HEK293T (cell line): ENCODE results near the gene RDH13.
"Not testable (repeated sequence)": the region's sequence is repeated elsewhere in the genome, so short reads cannot be mapped to it uniquely, and the experiment has no call there.

ENCODE experiments used
- CTCF ChIA-PET: fragments of 350-600 bp; formaldehyde crosslinking; extraction: SDS; loops from one replicate; lab custom pipeline; 2021; ENCODE audit warnings: antibody characterized with exemption, inconsistent platforms; lab: Yijun Ruan, JAX
- POLR2A ChIA-PET: fragments of 350-600 bp; formaldehyde crosslinking; extraction: SDS; loops from one replicate; lab custom pipeline; 2020; ENCODE audit warnings: antibody characterized with exemption, inconsistent platforms; lab: Yijun Ruan, JAX
- DNase-seq: peaks from one replicate; pipeline ENCODE4 v3.0.0; 2012; ENCODE audit warnings: mixed read lengths; ENCODE audit errors: extremely low spot score
- ARNT ChIP-seq: fragments of 450-650 bp; IDR thresholded peaks from 2 replicates; pipeline ENCODE4 v1.6.1; 2017; ENCODE audit warnings: mild to moderate bottlenecking
- BHLHE40 ChIP-seq: fragments of 450-650 bp; IDR thresholded peaks from 2 replicates; pipeline ENCODE4 v1.6.1; 2016; ENCODE audit warnings: mild to moderate bottlenecking, moderate library complexity, borderline replicate concordance
- CTBP1 ChIP-seq: fragments of 450-650 bp; IDR thresholded peaks from 2 replicates; pipeline ENCODE4 v1.6.1; 2016; ENCODE audit warnings: borderline replicate concordance
- ELF4 ChIP-seq: fragments of 450-650 bp; IDR thresholded peaks from 2 replicates; pipeline ENCODE4 v1.6.1; 2017; ENCODE audit warnings: antibody characterized with exemption
- FOXA1 ChIP-seq: fragments of 450-650 bp; IDR thresholded peaks from 2 replicates; pipeline ENCODE4 v1.6.1; 2016; ENCODE audit warnings: mild to moderate bottlenecking
- FOXK2 ChIP-seq: fragments of 450-650 bp; IDR thresholded peaks from 2 replicates; pipeline ENCODE4 v1.6.1; 2016; ENCODE audit warnings: mild to moderate bottlenecking
- FOXM1 ChIP-seq: fragments of 450-650 bp; IDR thresholded peaks from 2 replicates; pipeline ENCODE4 v1.6.1; 2017; ENCODE audit warnings: mild to moderate bottlenecking, borderline replicate concordance
- HDGF ChIP-seq: fragments of 450-650 bp; IDR thresholded peaks from 2 replicates; pipeline ENCODE4 v1.6.1; 2017; ENCODE audit warnings: antibody characterized with exemption, borderline replicate concordance
- L3MBTL2 ChIP-seq: fragments of 450-650 bp; conservative IDR thresholded peaks from 2 replicates; pipeline ENCODE4 v1.6.1; 2016; ENCODE audit warnings: mild to moderate bottlenecking
- LEF1 ChIP-seq: fragments of 450-650 bp; IDR thresholded peaks from 2 replicates; pipeline ENCODE4 v1.6.1; 2017; ENCODE audit warnings: mild to moderate bottlenecking, borderline replicate concordance
- NFRKB ChIP-seq: fragments of 450-650 bp; IDR thresholded peaks from 2 replicates; pipeline ENCODE4 v1.6.1; 2016; ENCODE audit warnings: mild to moderate bottlenecking, moderate library complexity
- SP1 ChIP-seq: fragments of 450-650 bp; IDR thresholded peaks from 2 replicates; pipeline ENCODE4 v1.6.1; 2017
- SUZ12 ChIP-seq: fragments of 450-650 bp; IDR thresholded peaks from 2 replicates; pipeline ENCODE4 v1.6.1; 2016; ENCODE audit warnings: mild to moderate bottlenecking
- TARDBP ChIP-seq: fragments of 450-650 bp; IDR thresholded peaks from 2 replicates; pipeline ENCODE4 v1.6.1; 2016
- ZNF384 ChIP-seq: fragments of 450-650 bp; IDR thresholded peaks from 2 replicates; pipeline ENCODE4 v1.6.1; 2016
- TF ChIP-seq, protein P1 (sequence below): fragments of 450-650 bp; IDR thresholded peaks from 2 replicates; pipeline ENCODE4 v1.6.1; 2016

Gene RDH13

DNA sequence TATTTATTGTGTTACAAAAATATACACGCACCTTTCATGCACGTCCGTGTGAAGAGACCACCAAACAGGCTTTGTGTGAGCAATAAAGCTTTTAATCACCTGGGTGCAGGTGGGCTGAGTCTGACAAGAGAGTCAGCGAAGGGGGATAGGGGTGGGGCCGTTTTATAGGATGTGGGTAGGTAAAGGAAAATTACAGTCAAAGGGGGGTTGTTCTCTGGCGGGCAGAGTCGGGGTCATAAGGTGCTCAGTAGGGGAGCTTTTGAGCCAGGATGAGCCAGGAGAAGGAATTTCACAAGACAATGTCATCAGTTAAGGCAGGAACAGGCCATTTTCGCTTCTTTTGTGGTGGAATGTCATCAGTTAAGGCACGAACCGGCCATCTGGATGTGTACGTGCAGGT is 56.2 kb downstream of the RDH13 start:
- CTCF ChIA-PET, DNase-seq, POLR2A ChIA-PET: not testable (repeated sequence)

DNA sequence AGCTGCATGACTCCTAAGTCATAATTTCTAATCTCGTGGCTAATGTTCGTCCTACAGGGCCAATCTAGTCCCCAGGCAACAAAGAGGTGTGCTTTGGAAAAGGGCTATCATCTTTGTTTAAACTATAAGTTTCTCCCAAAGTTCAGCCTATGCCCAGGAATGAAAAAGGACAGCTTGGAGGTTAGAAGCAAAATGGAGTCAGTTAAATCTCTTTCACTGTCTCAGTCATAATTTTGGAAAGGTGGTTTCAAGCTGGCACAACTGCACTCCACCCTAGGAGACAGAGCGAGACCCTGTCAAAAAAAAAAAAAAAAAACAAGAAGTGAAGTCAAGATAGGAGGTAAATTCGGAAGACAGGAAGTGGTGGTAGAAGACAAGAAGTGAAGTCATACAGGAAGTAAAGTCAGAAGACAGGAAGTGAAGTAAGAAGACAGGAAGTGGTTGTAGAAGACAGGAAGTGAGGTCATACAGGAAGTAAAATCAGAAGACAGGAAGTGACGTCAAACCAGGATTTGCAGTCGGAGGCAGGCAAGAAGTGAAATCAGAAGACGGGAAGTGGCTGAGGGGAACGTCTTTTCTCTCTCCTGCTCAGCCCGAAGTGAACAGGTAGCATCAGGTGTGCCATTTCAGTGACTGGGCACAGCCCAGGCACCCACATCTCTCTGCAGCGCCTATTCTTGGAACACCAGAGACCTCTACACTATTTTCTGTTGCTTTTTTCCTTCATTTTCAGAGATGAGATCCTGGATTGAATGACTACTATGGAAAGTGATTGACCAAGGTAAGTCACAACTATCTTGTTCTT is 57.1 kb downstream of the RDH13 start:
- POLR2A ChIA-PET, result no interaction called here
- CTCF ChIA-PET, result no interaction called here
- TF ChIP-seq FOXA1, result no peak
- no peak for TF ChIP-seq SUZ12
- no peak for TF ChIP-seq ZNF384
- TF ChIP-seq, protein P1, sequence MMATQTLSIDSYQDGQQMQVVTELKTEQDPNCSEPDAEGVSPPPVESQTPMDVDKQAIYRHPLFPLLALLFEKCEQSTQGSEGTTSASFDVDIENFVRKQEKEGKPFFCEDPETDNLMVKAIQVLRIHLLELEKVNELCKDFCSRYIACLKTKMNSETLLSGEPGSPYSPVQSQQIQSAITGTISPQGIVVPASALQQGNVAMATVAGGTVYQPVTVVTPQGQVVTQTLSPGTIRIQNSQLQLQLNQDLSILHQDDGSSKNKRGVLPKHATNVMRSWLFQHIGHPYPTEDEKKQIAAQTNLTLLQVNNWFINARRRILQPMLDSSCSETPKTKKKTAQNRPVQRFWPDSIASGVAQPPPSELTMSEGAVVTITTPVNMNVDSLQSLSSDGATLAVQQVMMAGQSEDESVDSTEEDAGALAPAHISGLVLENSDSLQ, result peak; percentile 30; the same call in 1 of the 2 replicates
- TF ChIP-seq SP1, result no peak
- no peak for TF ChIP-seq ARNT
- TF ChIP-seq ELF4, result peak; percentile 60
- TF ChIP-seq HDGF, result no peak
- 0 out of 2 replicates have a peak, but pooled peaks have one; percentile 16 for TF ChIP-seq CTBP1
- TF ChIP-seq FOXK2, result no peak
- no peak for TF ChIP-seq TARDBP
- peak; percentile 52 for DNase-seq

DNA sequence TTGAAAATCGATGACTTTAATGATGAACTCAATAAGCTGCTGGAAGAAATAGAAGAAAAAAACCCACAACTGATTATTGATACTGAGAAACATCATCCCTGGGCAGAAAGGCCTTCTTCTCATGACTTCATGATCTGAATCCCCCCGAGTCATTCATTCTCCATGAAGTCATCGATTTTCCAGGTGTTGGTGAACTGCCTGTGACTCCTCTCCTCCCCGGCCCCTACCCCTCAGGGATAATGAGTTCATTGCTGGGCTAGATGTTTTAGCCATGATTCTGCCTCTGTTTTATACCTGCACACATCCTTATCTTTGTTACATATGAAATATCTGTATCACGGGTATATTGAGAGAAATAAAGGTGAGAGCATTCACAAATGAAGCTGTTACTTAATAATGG is 62.2 kb downstream of the RDH13 start:
- ChIA-PET CTCF (no interaction called here), POLR2A (no interaction called here)
- TF ChIP-seq FOXM1 (no peak), CTBP1 (no peak), HDGF (no peak), FOXK2 (no peak), SP1 (no peak), NFRKB (no peak), FOXA1 (no peak), SUZ12 (no peak), ELF4 (no peak), ARNT (no peak), BHLHE40 (no peak), TARDBP (no peak), L3MBTL2 (no peak), LEF1 (no peak)
- TF ChIP-seq, protein P1, result no peak
- DNase-seq, result no peak

DNA sequence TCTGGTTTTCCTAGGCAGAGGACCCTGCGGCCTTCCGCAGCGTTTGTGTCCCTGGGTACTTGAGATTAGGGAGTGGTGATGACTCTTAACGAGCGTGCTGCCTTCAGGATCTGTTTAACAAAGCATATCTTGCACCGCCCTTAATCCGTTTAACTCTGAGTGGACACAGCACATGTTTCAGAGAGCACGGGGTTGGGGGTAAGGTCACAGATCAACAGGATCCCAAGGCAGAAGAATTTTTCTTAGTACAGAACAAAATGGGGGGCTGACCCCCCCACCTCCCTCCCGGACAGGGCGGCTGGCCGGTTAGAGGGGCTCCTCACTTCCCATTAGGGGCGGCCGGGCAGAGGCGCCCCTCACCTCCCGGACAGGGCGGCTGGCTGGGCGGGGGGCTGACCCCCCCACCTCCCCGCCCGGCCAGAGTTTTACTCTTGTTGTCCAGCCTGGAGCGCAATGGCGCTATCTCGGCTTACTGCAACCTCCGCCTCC is 64.2 kb downstream of the RDH13 start:
- DNase-seq, CTCF ChIA-PET, POLR2A ChIA-PET: not testable (repeated sequence)

DNA sequence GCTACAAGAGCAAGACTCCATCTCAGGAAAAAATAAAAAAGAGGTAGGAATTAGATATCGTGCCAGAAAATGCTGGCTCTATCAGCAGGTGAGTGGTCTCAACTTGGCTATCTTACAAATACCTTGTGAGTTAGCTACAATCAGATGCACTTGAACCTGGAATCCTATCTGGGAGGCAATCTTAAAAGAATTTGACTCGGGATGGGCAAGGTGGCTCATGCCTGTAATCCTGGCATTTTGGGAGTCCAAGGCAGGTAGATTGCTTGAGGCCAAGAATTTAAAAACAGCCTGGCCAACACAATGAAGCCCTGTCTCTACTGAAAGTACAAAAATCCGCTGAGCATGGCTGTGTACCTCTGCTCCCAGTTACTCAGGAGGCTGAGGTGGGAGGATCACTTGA is 67.4 kb downstream of the RDH13 start:
- no peak for DNase-seq
- ChIA-PET CTCF (no interaction called here), POLR2A (no interaction called here)
- TF ChIP-seq ARNT (no peak), SP1 (no peak), CTBP1 (no peak), SUZ12 (no peak)
